IPS DF 19.7 (cell line): ENCODE results near the gene KDM3A.

Experiments used
- DNase-seq: peaks from one replicate; pipeline ENCODE4 v3.0.0-alpha.2; 2013; ENCODE audit warnings: low read depth, low spot score

KDM3A gene

GRCh38 chr2:86513948-86514660 lies 72.9 kb downstream of the KDM3A start:
- no peak for DNase-seq

DNA sequence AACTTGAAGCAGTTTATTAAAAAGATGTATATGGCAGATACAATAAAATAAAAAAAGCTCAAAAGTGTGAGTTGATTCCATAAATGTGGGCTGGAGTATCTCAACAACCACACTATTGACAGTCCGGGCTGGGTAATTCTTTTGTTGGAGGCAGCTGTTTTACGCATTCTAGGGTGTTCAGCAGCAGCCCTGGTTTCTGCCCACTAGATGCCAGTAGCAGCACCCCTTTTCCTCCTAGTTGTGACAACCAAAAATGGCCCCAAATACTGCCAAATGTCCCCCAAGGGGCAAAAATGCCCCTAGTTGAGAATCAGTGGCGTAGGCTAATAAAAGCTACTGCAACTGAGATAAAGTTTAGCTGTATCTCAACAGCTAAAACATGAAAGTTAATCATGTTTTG lies 77.3 kb downstream of the KDM3A start:
- DNase-seq: no peak

DNA sequence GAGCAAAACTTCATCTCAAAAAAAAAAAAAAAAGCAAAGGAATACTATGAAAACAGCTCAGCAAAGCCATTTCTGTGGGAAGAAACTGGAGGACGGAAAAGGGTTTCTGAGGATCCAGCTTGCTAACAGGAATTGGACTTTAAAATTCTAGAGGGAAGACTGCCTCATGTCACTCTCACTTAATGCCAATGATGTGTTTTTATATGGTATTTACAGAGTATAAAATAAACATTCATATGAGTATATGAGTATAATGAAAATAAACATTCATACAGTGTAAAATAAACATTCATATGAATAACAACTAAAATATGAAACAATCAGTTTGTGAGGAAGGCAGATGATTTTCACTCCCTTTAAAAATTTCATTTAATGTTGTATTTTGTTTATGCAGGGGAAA lies 78.2 kb downstream of the KDM3A start:
- DNase-seq: no peak

- no peak for DNase-seq
These were observed 79.0 kb downstream of the KDM3A start for GRCh38 chr2:86520153-86520552.

- no peak for DNase-seq
These were observed 80.8 kb downstream of the KDM3A start for GRCh38 chr2:86521922-86522321.

- DNase-seq: no peak
These were observed 81.5 kb downstream of the KDM3A start for GRCh38 chr2:86522711-86523110.

- DNase-seq: no peak
These were observed 82.3 kb downstream of the KDM3A start for GRCh38 chr2:86523491-86523890.

DNA sequence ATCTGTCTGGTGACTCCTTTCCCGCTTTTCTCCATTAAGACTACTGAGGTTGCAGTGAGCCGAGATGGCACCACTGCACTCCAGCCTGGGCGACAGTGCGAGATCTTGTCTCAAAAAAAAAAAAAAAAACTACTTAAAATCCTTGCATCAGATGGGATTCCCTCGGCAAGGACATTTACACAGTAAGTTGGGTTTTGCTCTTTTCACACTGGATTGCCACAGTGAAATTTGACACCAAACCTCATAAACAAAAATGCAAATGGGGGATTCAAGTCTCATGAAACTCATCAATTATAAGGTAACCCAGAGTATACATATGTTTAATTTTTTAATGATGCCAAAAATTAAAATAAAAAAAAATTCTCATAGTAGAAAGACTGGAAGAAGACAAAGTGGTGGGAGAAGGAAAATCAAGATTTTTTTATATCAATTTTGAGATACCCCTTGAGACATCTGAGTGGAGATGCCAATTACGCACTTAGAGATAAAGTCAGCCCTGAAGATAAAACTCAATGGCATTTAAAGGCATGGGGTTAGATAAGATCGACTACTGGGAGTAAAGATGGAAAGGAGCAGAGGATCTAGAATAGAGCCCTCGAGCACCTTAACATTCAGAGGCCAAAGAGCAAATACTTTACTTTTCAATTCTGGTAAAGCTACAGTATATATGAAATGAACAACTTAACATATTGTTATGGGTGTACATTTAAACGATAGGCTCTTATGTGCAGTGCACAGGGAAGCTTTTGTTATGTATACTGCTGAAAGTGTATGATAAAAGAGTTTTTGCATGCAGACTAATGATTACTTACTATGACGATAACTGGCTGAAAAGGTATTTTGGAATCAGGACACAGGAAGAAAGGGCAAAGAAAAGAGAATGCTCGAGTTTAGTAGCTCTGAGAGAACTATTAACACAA lies 84.5 kb downstream of the KDM3A start:
- no peak for DNase-seq

DNA sequence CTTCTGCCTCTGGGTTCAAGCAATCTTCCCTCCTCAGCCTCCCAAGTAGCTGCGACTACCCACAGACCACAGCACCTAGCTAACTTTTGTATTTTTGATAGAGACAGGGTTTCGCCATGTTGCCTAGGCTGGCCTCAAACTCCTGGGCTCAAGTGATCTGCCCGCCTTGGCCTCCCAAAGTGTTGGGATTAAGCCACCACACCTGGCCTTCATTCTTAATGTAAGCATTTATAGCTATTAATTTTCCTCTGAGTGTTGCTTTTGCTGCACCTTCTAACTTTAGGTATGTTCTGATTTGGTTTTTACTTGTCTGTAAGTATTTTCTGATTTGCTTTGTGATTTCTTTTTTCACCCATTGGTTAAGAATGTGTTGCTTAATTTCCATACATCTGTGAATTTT lies 92.4 kb downstream of the KDM3A start:
- DNase-seq: no peak

- no peak for DNase-seq
These were observed 100.2 kb downstream of the KDM3A start for GRCh38 chr2:86541334-86541733.
